Common myeloid progenitor, CD34-positive (primary cell): ENCODE results near the gene FTCD.

ENCODE experiments used
- CTCF ChIA-PET: fragments of 350-600 bp; sonication (Branson Sonifier 250); formaldehyde crosslinking; loops from one replicate; lab custom pipeline; 2021; ENCODE audit warnings: antibody characterized with exemption; lab: Charles Lee
- POLR2A ChIA-PET: fragments of 350-600 bp; sonication (Branson Sonifier 250); formaldehyde crosslinking; loops from one replicate; lab custom pipeline; 2021; ENCODE audit warnings: antibody characterized with exemption; lab: Charles Lee
- DNase-seq, 3 donors: peaks; one replicate each; pipeline versions ENCODE4 v3.0.0 to v3.0.0-alpha.2; 2013
- H3K27ac ChIP-seq, 2 experiments: 1 replicate in 1 of 2; 2 replicates in 1 of 2; pipeline ENCODE4 v1.7.0; 2013; ENCODE audit warnings: inconsistent platforms in 2 of 2, low read length in 2 of 2, mild to moderate bottlenecking in 2 of 2, low read depth in 1 of 2, moderate library complexity in 1 of 2; ENCODE audit not compliant: severe bottlenecking in 2 of 2, insufficient read depth in 1 of 2, poor library complexity in 1 of 2
- H3K27me3 ChIP-seq, 5 experiments: replicated peaks in 2 of 5; 1 replicate in 3 of 5; 2 replicates in 2 of 5; pipeline versions ENCODE4 v1.6.1 to v1.7.0; 2013; ENCODE audit warnings: low read length in 4 of 5, mild to moderate bottlenecking in 2 of 5, moderate library complexity in 2 of 5, inconsistent platforms in 1 of 5; ENCODE audit not compliant: insufficient read depth in 5 of 5, control insufficient read depth in 4 of 5
- H3K36me3 ChIP-seq, 4 experiments: 1 replicate in 2 of 4; 2 replicates in 2 of 4; pipeline versions ENCODE4 v1.6.1 to v1.7.0; 2013; ENCODE audit warnings: low read length in 3 of 4, control low read depth in 1 of 4, mild to moderate bottlenecking in 1 of 4; ENCODE audit not compliant: control insufficient read depth in 4 of 4, insufficient read depth in 4 of 4
- H3K4me1 ChIP-seq, 4 experiments: 1 replicate in 3 of 4; 2 replicates in 1 of 4; pipeline versions ENCODE4 v1.6.1 to v1.7.1; 2013; ENCODE audit warnings: low read length in 3 of 4, mild to moderate bottlenecking in 3 of 4, control low read depth in 1 of 4, inconsistent platforms in 1 of 4, moderate library complexity in 1 of 4; ENCODE audit not compliant: control insufficient read depth in 4 of 4, insufficient read depth in 4 of 4; ENCODE audit errors: control extremely low read depth in 1 of 4
- H3K4me3 ChIP-seq, 7 experiments: 1 replicate in 4 of 7; 2 replicates in 3 of 7; pipeline versions ENCODE4 v1.5.1 to v1.7.0; 2013; ENCODE audit warnings: mild to moderate bottlenecking in 7 of 7, low read length in 6 of 7, moderate library complexity in 6 of 7, inconsistent platforms in 2 of 7, low read depth in 2 of 7, control low read depth in 1 of 7; ENCODE audit not compliant: insufficient read depth in 4 of 7, control insufficient read depth in 1 of 7; ENCODE audit errors: extremely low read depth in 1 of 7
- H3K9me3 ChIP-seq, 5 experiments: 1 replicate in 4 of 5; 2 replicates in 1 of 5; pipeline versions ENCODE4 v1.6.1 to v1.7.1; 2013; ENCODE audit warnings: low read length in 4 of 5, mild to moderate bottlenecking in 2 of 5, inconsistent platforms in 1 of 5, low read depth in 1 of 5, moderate library complexity in 1 of 5; ENCODE audit not compliant: control insufficient read depth in 4 of 5, insufficient read depth in 2 of 5; ENCODE audit errors: control extremely low read depth in 1 of 5
- WGBS: methylation state at CpG from one replicate; pipeline ENCODE4 v1.1.5; 2013; ENCODE audit not compliant: insufficient coverage; 5-methylcytosine and 5-hydroxymethylcytosine counted together

Gene FTCD

GRCh38 chr21:46100426-46100825 lies 55.0 kb downstream of the FTCD start:
- Histone ChIP-seq H3K36me3 (no peaks in the 10 kb centered on the region), H3K27ac (no peak overlapping the region), H3K27me3 (peaks cover 0 to 50% (median 11%) of the 10 kb centered on the region in 5 experiments), H3K4me1 (peaks cover 0 to 7% (median 3%) of the 10 kb centered on the region in 4 experiments), H3K9me3 (peaks cover 6 to 26% (median 11%) of the 10 kb centered on the region in 5 experiments), H3K4me3 (no peak overlapping the region)
- DNase-seq = no peak
- ChIA-PET POLR2A (no interaction called here), CTCF (interaction anchor here (0.6 to 1.1 kb wide), 2 partner anchors 12 to 408 kb away, joined by 3 to 4 read pairs; no protein-coding TSS in a partner anchor)
- 93% methylated on average over 6 of the region's 7 CpGs for WGBS

DNA sequence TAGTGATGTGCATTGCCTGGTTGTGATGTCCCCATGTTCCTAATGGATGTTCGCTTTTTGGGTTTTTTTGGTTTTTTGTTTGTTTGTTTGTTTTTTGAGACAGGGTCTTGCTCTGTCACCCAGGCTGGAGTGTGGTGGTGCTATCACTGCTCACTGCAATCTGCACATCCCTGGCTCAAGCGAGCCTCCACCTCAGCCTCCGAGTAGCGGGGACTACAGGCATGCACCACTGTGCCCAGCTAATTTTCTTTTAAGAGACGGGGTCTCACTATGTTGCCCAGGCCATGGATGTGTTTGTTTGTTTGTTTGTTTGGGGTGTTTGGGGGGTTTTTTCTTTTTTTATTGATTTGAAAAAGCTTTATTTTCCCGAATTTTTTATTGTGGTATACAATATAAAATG lies 55.4 kb downstream of the FTCD start:
- H3K27me3 ChIP-seq = peaks cover 0 to 50% (median 12%) of the 10 kb centered on the region in 5 experiments
- H3K27ac ChIP-seq = no peak overlapping the region

DNA sequence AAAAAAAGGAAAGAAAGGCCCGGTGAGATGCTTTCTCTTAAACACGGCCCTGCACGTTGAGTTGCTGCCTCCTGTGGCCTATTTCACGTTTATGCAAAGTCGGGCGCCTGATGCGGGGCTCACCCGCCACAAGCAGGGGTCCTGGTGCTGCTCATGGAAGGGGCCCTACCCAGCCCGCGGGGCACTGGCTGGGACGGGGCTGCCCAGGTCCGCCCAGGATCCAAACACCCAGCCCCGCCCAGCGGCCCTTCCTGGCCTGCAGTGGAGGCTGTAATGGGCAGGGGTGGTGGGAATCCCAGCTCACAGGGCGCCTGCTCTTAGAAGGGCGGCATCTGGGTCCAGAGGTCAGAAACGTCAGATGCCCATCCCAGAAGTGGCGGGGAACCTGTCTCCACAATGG lies 55.9 kb downstream of the FTCD start:
- peaks cover 4 to 20% (median 9%) of the 10 kb centered on the region in 5 experiments for H3K9me3 ChIP-seq
- CTCF ChIA-PET = interaction anchor here (1.1 kb wide), 1 partner anchor 124 kb away, joined by 3 read pairs; no protein-coding TSS in a partner anchor
- H3K4me3 ChIP-seq = no peak overlapping the region
- 64% methylated on average over 11 of the region's 18 CpGs for WGBS
- DNase-seq = peak; percentile 23 to 64 (median 54)
- peaks cover 0 to 50% (median 12%) of the 10 kb centered on the region in 5 experiments for H3K27me3 ChIP-seq
- H3K36me3 ChIP-seq = no peaks in the 10 kb centered on the region
- H3K4me1 ChIP-seq = peaks cover 0 to 7% (median 3%) of the 10 kb centered on the region in 4 experiments
- H3K27ac ChIP-seq = no peak overlapping the region
- POLR2A ChIA-PET = no interaction called here

More for the DNA sequence above, 55.4 kb downstream of the FTCD start:
- ChIA-PET CTCF (interaction anchor here (0.6 to 1.1 kb wide), 2 partner anchors 12 to 408 kb away, joined by 3 to 4 read pairs; no protein-coding TSS in a partner anchor), POLR2A (no interaction called here)
- no peak overlapping the region for H3K4me3 ChIP-seq
- H3K4me1 ChIP-seq = peaks cover 0 to 7% (median 3%) of the 10 kb centered on the region in 4 experiments
- WGBS = 100% methylated on average over 4 of the region's 6 CpGs
- H3K36me3 ChIP-seq = no peaks in the 10 kb centered on the region
- DNase-seq = no peak
- H3K9me3 ChIP-seq = peaks cover 6 to 25% (median 11%) of the 10 kb centered on the region in 5 experiments

DNA sequence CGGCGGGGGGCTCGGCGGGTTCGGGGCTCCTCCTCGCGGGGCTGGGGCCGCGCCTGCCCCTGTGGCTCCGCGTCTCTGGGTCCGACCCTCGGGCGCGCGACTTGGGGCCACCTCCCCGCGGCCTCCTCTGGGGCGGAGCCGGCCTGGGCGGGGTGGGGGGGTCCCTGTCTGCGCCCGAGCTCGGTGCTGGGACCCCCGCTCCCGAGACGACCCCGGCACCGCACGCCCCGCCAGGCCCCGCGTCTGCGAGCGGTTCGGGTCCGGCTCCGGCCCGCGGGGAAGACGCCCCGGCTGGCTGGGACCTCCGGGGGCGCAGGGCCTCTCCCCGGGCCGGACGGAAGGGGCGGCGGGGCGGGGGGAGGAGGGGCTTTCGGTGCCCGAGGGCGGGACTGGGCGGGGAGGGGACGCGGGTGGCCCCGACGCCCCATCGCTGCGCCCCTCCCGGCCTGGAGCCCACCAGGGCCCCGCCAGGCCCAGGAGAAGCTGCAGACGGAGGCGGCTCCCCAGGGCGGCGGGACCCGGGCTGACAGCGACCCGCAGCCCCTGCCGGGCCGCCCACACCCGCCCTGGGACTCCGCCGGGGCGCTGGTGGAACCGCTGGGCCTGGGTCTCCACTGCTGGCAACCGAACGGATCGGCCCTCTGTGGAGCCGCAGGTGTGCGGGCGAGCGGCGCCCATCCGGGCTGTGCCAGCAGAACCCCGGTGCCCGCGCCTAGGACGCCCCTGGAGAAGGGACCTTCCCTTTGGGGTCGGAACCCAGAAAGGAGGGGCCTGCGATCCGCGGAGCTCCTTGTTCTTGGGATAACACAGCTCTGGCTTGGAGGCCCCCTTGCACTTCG lies 56.9 kb downstream of the FTCD start:
- peak overlapping the region in 5 of 7 experiments; percentile 15 to 59 (median 35) for H3K4me3 ChIP-seq
- H3K27me3 ChIP-seq = peaks cover 0 to 47% (median 12%) of the 10 kb centered on the region in 5 experiments
- POLR2A ChIA-PET = no interaction called here
- no peaks in the 10 kb centered on the region for H3K36me3 ChIP-seq
- peak in 1 of 3 donors; percentile 6 for DNase-seq
- peaks cover 4 to 12% (median 6%) of the 10 kb centered on the region in 5 experiments for H3K9me3 ChIP-seq
- WGBS = 4% methylated on average over 44 of the region's 94 CpGs
- H3K4me1 ChIP-seq = peaks cover 0 to 7% (median 3%) of the 10 kb centered on the region in 4 experiments
- CTCF ChIA-PET = interaction anchor here (1.1 kb wide), 1 partner anchor 123 kb away, joined by 3 read pairs; no protein-coding TSS in a partner anchor
- no peak overlapping the region for H3K27ac ChIP-seq

- DNase-seq = peak; percentile 26 to 48 (median 45)
- Histone ChIP-seq H3K27ac (no peak within 1 kb of the TSS), H3K27me3 (peaks cover 0 to 47% (median 12%) of the 10 kb centered on the region in 5 experiments), H3K4me1 (peaks cover 0 to 7% (median 3%) of the 10 kb centered on the region in 4 experiments), H3K9me3 (peaks cover 4 to 9% (median 6%) of the 10 kb centered on the region in 5 experiments), H3K36me3 (no peaks in the 10 kb centered on the region), H3K4me3 (peak within 1 kb of the TSS in 5 of 7 experiments; percentile 15 to 60 (median 37))
- 2% methylated on average over 59 of the region's 83 CpGs for WGBS
- POLR2A ChIA-PET = no interaction called here
- CTCF ChIA-PET = interaction anchor here (2.6 kb wide), 1 partner anchor 127 kb away, joined by 15 read pairs; no protein-coding TSS in a partner anchor
Observed at GRCh38 chr21:46097336-46098293, 57.8 kb downstream of the FTCD start, which contains the start of gene COL6A2. Gene COL6A2, plus strand, starts transcription at chr21:46098112.

DNA sequence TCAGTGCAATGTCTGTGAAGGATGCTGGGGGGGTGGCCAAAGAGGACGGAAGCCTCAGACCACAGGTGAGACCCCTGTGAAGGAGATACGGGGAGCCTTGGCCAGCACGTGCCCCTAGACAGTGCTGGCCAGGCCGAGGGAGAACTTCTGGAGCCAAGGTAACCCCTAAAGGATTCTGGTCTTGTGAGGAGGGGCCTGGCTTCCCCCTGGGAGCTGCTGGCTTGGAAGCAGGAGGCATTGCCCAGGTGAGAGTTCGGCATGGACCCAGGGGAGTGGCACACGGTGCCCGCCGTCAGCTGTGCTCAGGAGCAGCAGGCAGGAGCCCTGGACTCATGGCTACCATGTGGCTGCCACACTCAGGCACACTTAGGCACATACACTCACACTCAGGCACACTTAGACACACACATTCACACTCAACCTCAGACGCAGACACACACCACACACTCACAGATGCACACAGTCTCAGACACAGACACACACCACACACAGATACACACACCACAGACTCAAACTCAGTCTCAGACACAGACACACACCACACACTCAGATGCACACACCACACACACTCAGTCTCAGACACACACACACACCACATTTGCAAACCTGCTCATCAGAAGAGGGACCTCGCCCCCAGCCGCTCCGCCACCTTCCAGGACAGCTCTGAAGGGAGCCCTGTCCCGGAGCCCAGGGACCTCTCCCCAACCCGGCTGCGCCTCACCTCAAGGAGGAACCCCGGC lies 58.6 kb downstream of the FTCD start:
- Histone ChIP-seq H3K4me1 (peaks cover 0 to 7% (median 3%) of the 10 kb centered on the region in 4 experiments), H3K36me3 (no peaks in the 10 kb centered on the region), H3K27me3 (peaks cover 0 to 47% (median 12%) of the 10 kb centered on the region in 5 experiments), H3K27ac (no peak overlapping the region), H3K9me3 (peaks cover 0 to 5% (median 3%) of the 10 kb centered on the region in 5 experiments), H3K4me3 (no peak overlapping the region)
- 94% methylated on average over 16 of the region's 16 CpGs for WGBS
- ChIA-PET CTCF (interaction anchor here (0.6 to 2.6 kb wide), 2 partner anchors 22 to 126 kb away, joined by 3 to 15 read pairs; no protein-coding TSS in a partner anchor), POLR2A (no interaction called here)
- DNase-seq = no peak
